ENCODE data around the gene KIAA1614.
"Not testable (repeated sequence)": the region's sequence is repeated elsewhere in the genome, so short reads cannot be mapped to it uniquely, and the experiment has no call there.

Gene KIAA1614

DNA sequence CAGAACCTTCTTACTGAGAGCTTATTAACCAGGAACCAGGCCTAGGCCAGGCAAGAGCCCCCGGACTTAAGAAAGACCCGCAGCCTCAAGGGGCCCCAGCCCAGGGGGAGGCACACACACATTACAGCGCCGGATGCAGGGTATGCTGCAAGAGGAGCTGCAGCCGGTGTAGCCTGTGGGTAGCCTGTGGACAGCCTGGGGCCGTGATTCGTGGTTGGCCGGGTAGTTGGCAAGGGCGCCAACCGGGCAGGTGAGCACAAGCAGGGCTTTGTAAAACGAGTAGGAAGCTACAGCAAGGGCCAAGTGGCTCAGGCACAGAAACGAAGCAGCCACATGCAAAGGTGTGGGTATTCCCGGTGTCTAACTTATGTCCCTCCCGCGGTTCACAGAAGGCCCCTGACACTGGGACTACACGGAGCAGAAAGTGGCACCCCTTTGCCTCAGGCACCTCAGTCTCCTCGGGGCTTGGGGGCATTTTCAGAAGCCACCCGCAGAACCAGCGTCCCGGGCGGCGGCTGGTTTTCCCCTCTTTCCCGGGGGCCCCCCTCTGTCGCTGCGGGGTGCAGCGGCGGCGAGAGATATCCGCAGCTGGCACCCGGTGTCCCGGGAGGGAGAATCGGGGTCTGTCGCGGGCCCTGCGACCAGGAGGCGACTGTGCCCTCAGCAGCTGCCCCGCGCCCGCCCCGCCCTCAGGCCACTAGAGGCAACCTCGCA lies 40.8 kb downstream of the KIAA1614 start:
- H3K4me3 ChIP-seq (ENCODE audit: extremely low read depth, insufficient read depth, low read length, poor library complexity, severe bottlenecking): no peak overlapping the region
- no peaks in the 10 kb centered on the region for H3K4me1 ChIP-seq (ENCODE audit: control insufficient read depth, insufficient read depth, low read length, poor library complexity, severe bottlenecking)
- no peaks in the 10 kb centered on the region for H3K9me3 ChIP-seq (ENCODE audit: control insufficient read depth, low read length)
- no peak overlapping the region for H3K27ac ChIP-seq (ENCODE audit: low read depth, low read length, severe bottlenecking)
- peaks cover 30% of the 10 kb centered on the region for H3K36me3 ChIP-seq (ENCODE audit: control insufficient read depth, insufficient read depth, low read length)
- WGBS, 2 experiments (ENCODE audit: insufficient coverage in 2 of 2): 94 to 96% methylated on average over 32 to 39 of the region's 41 CpGs

DNA sequence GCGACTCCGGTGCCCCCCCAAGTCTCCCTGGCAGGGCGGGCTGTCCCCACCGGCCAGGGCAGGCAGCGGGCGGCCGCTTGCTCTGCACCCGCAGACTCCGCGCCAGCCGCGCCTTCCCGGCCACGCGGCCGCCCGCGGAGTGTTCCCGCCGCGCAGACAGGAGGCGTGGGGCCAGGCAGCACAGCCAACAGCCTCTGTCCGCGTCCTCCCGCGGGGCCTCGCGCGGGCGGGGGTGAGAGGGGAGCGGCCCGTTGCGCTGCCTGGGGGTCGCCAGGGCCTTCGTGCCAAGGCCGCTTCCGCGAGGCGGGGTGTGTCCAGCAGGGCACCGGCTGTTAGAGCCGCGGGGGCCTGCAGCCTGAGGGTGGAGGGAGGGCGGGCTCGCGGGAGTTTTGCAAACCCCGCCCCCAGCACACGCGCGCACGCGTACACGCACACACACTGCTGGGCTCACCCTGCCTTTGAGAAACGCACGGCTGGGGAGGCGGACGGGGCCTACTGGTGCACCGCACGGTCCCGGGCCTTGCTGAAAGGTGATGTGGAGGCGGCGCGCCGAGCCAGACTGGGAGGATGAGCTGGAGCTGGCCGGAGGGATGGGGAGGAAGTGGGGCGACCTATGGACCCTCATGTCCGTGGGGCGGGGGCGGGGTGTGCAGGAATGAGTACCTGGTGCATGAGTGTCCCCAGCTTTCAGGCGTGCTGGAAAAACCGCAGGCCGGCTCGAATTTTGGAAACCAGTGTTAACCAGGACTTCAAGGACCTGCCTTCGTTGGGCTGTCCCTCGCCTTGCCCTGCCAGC lies 41.5 kb downstream of the KIAA1614 start:
- H3K4me3 ChIP-seq (ENCODE audit: extremely low read depth, insufficient read depth, low read length, poor library complexity, severe bottlenecking): no peak overlapping the region
- H3K27ac ChIP-seq (ENCODE audit: low read depth, low read length, severe bottlenecking): no peak overlapping the region
- no peaks in the 10 kb centered on the region for H3K9me3 ChIP-seq (ENCODE audit: control insufficient read depth, low read length)
- no peaks in the 10 kb centered on the region for H3K4me1 ChIP-seq (ENCODE audit: control insufficient read depth, insufficient read depth, low read length, poor library complexity, severe bottlenecking)
- WGBS, 2 experiments (ENCODE audit: insufficient coverage in 2 of 2): 95 to 97% methylated on average over 62 to 68 of the region's 74 CpGs
- H3K36me3 ChIP-seq (ENCODE audit: control insufficient read depth, insufficient read depth, low read length): peaks cover 34% of the 10 kb centered on the region

DNA sequence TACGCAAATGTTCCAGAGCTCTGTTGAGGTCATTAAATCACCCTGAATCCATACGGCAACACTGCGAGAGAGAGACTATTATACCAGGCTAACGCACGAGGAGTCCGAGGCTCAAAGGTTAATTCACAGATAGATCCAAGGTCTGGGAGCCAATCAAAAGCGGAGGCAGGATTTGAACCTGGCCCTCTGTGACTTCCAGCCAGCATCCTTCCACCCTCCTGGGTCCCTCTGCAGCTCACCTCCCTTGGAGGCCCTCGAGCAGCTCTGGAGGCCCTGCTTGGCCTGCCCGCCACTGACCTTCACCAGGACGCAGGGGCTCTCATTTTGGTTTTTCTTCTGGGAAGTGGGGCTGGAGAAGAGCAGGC lies 42.1 kb downstream of the KIAA1614 start:
- Histone ChIP-seq H3K36me3 (ENCODE audit: control insufficient read depth, insufficient read depth, low read length) (peaks cover 38% of the 10 kb centered on the region), H3K4me1 (ENCODE audit: control insufficient read depth, insufficient read depth, low read length, poor library complexity, severe bottlenecking) (no peaks in the 10 kb centered on the region), H3K4me3 (ENCODE audit: extremely low read depth, insufficient read depth, low read length, poor library complexity, severe bottlenecking) (no peak overlapping the region), H3K27ac (ENCODE audit: low read depth, low read length, severe bottlenecking) (no peak overlapping the region), H3K9me3 (ENCODE audit: control insufficient read depth, low read length) (no peaks in the 10 kb centered on the region)
- 96 to 99% methylated on average over 7 to 9 of the region's 10 CpGs for WGBS, 2 experiments (ENCODE audit: insufficient coverage in 2 of 2)

DNA sequence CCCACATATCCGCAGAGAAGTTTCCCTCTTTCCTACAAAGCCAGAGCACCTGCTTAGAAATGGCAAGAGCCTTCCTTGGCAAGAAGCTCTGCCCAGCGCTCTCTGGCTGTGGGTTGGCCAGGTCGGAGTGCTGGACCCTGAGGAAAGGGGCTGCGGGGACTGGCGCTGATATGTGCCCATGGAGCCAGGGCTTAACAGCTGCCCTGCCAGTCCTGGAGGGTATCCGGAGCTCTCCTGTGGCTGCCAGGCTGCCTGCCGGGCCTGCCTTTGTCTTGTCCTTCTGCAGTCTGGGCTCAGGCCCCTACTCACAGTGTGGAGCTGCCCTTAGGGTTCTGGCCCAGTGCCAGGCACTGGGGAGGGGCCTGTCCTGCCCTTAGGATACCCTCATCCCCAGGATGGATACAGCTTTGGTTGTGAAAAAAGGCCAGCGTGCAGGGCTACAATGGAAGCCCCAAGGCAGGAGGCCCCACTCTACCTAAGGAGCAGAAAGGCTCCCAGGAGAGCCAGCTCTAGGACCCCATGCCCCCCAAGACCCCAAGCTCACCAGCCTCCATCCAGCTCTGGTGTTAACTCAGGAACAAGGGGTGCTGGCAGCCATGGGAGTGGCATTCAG lies 43.4 kb downstream of the KIAA1614 start:
- Histone ChIP-seq H3K27ac (ENCODE audit: low read depth, low read length, severe bottlenecking) (no peak overlapping the region), H3K4me3 (ENCODE audit: extremely low read depth, insufficient read depth, low read length, poor library complexity, severe bottlenecking) (no peak overlapping the region), H3K9me3 (ENCODE audit: control insufficient read depth, low read length) (peaks cover 10% of the 10 kb centered on the region), H3K36me3 (ENCODE audit: control insufficient read depth, insufficient read depth, low read length) (peaks cover 40% of the 10 kb centered on the region), H3K4me1 (ENCODE audit: control insufficient read depth, insufficient read depth, low read length, poor library complexity, severe bottlenecking) (no peaks in the 10 kb centered on the region)
- WGBS, 2 experiments (ENCODE audit: insufficient coverage in 2 of 2): 84 to 86% methylated on average over 4 to 7 of the region's 8 CpGs

DNA sequence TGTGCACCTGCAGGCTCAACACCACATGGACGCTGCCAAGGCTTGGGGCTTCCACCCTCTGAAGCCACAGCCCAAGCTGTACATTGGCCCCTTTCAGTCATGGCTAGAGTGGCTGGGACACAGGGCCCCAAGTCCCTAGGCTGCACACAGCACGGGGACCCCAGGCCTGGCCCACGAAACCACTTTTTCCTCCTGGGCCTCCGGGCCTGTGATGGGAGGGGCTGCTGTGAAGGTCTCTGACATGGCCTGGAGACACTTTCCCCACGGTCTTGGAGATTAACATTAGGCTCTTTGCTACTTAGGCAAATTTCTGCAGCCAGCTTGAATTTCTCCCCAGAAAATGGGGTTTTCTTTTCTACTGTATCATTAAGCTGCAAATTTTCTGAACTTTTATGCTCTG lies 46.9 kb downstream of the KIAA1614 start:
- Histone ChIP-seq H3K9me3 (ENCODE audit: control insufficient read depth, low read length) (peaks cover 14% of the 10 kb centered on the region), H3K36me3 (ENCODE audit: control insufficient read depth, insufficient read depth, low read length) (peaks cover 62% of the 10 kb centered on the region)
- not testable (repeated sequence) for H3K27ac ChIP-seq (ENCODE audit: low read depth, low read length, severe bottlenecking); H3K4me3 ChIP-seq (ENCODE audit: extremely low read depth, insufficient read depth, low read length, poor library complexity, severe bottlenecking); H3K4me1 ChIP-seq (ENCODE audit: control insufficient read depth, insufficient read depth, low read length, poor library complexity, severe bottlenecking)
- WGBS, 2 experiments (ENCODE audit: insufficient coverage in 2 of 2): 80 to 100% methylated on average over 2 to 3 of the region's 5 CpGs

DNA sequence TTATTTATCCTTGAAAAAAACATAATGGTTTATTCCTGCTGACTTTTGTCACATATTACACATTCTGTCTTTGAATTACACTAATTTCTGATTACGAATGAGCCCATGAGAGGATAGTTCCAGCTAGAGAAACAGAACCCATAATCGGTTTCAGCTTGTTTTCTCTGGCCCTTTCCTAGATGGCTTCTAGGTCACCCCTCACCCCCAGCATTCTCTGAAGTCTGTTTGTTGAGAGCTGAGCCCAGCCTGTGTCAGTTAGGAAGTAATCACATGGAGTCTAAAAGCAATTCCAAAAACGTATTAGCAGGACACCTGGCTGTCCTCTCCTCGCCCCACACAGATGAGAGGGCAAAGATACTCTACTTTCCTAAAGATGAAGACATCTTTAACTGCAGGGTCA lies 48.9 kb downstream of the KIAA1614 start:
- 77 to 100% methylated on average over 1 to 2 of the region's 4 CpGs for WGBS, 2 experiments (ENCODE audit: insufficient coverage in 2 of 2)
- peaks cover 68% of the 10 kb centered on the region for H3K36me3 ChIP-seq (ENCODE audit: control insufficient read depth, insufficient read depth, low read length)
- H3K4me3 ChIP-seq (ENCODE audit: extremely low read depth, insufficient read depth, low read length, poor library complexity, severe bottlenecking): no peak overlapping the region
- H3K27ac ChIP-seq (ENCODE audit: low read depth, low read length, severe bottlenecking): no peak overlapping the region
- H3K4me1 ChIP-seq (ENCODE audit: control insufficient read depth, insufficient read depth, low read length, poor library complexity, severe bottlenecking): no peaks in the 10 kb centered on the region
- H3K9me3 ChIP-seq (ENCODE audit: control insufficient read depth, low read length): peaks cover 14% of the 10 kb centered on the region

DNA sequence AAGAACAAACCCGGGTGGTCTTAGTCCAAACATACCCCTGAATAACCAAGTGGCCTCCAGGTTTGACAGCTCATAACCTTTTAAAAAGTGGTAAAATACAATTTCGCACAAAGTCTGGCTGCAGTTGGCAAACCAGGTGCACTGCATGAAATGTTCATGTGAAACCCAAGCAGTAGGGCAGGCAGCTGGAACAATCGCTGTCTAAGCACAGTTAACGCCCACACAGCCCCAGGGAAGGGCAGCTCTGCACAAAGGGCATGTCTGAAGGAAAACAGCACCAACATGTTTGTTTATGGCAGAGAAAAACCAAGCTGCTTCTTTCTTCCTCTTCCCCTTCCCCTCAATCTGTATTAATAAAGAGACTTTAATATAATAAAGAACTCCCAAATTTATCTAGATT lies 49.5 kb downstream of the KIAA1614 start:
- H3K27ac ChIP-seq (ENCODE audit: low read depth, low read length, severe bottlenecking): no peak overlapping the region
- H3K4me3 ChIP-seq (ENCODE audit: extremely low read depth, insufficient read depth, low read length, poor library complexity, severe bottlenecking): no peak overlapping the region
- peaks cover 14% of the 10 kb centered on the region for H3K9me3 ChIP-seq (ENCODE audit: control insufficient read depth, low read length)
- no peaks in the 10 kb centered on the region for H3K4me1 ChIP-seq (ENCODE audit: control insufficient read depth, insufficient read depth, low read length, poor library complexity, severe bottlenecking)
- 84 to 100% methylated on average over 4 of the region's 4 CpGs for WGBS, 2 experiments (ENCODE audit: insufficient coverage in 2 of 2)
- H3K36me3 ChIP-seq (ENCODE audit: control insufficient read depth, insufficient read depth, low read length): peaks cover 73% of the 10 kb centered on the region

DNA sequence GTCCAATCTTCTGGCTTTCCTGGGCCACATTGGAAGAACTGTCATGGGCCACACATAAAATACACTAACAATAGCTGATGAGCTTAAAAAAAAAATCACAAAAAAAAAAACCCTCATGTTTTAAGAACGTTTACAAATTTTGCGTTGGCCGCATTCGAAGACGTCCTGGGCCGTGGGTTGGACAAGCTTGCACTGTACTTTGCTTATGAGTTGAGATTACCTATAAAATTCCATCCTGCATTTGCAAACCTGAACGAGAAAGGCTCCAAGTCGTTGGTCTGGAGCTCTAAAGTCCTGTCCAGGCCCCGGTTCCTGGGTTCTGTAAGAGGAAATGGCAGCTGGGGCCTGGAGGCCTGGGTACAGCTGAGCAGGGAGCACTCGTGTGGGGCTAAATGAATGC lies 51.4 kb downstream of the KIAA1614 start:
- 82 to 86% methylated on average over 4 to 5 of the region's 10 CpGs for WGBS, 2 experiments (ENCODE audit: insufficient coverage in 2 of 2)
- peaks cover 14% of the 10 kb centered on the region for H3K9me3 ChIP-seq (ENCODE audit: control insufficient read depth, low read length)
- H3K36me3 ChIP-seq (ENCODE audit: control insufficient read depth, insufficient read depth, low read length): peaks cover 74% of the 10 kb centered on the region
- H3K27ac ChIP-seq (ENCODE audit: low read depth, low read length, severe bottlenecking): no peak overlapping the region
- no peak overlapping the region for H3K4me3 ChIP-seq (ENCODE audit: extremely low read depth, insufficient read depth, low read length, poor library complexity, severe bottlenecking)
- H3K4me1 ChIP-seq (ENCODE audit: control insufficient read depth, insufficient read depth, low read length, poor library complexity, severe bottlenecking): no peaks in the 10 kb centered on the region

DNA sequence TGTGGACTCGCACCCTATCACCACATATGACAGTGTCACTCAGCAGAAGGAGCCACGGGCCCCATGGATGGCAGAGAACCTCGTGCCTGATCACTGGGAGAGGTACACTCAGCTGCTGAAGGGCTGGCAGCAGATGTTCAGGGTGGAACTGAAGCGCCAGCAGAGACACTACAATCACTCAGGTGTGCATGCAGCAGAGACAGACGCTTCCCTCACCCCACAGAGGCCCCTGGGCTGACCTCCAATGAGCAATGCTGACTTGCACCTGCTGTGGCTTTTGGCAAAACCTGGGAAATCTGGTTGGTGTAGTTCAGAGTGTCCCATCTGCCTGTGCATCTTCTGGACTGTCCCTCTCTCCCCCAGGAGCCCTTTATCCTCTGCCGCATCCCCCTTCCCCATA lies 51.9 kb downstream of the KIAA1614 start:
- 91 to 95% methylated on average over 4 of the region's 6 CpGs for WGBS, 2 experiments (ENCODE audit: insufficient coverage in 2 of 2)
- Histone ChIP-seq H3K27ac (ENCODE audit: low read depth, low read length, severe bottlenecking) (no peak overlapping the region), H3K4me1 (ENCODE audit: control insufficient read depth, insufficient read depth, low read length, poor library complexity, severe bottlenecking) (no peaks in the 10 kb centered on the region), H3K36me3 (ENCODE audit: control insufficient read depth, insufficient read depth, low read length) (peaks cover 76% of the 10 kb centered on the region), H3K9me3 (ENCODE audit: control insufficient read depth, low read length) (peaks cover 14% of the 10 kb centered on the region), H3K4me3 (ENCODE audit: extremely low read depth, insufficient read depth, low read length, poor library complexity, severe bottlenecking) (no peak overlapping the region)

DNA sequence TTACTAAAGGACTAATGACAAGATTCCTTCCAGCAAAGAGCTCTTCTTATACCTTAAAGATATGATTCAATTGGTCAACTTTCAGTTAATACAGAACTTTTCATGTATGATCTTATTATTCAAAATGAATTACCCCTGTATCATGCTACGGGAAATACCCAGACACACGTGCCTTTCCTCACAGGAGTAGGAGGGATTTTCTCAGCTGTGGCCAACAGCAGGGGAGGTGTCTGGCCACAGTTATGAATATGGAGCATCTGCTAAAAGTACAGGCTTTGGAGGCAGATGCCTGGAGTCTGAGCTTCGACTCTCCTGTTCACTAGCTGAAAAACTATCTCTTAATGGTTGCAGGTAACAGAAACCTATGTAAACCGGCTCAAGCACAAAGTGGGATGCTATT lies 53.6 kb downstream of the KIAA1614 start:
- H3K9me3 ChIP-seq (ENCODE audit: control insufficient read depth, low read length): peaks cover 3% of the 10 kb centered on the region
- no peak overlapping the region for H3K4me3 ChIP-seq (ENCODE audit: extremely low read depth, insufficient read depth, low read length, poor library complexity, severe bottlenecking)
- 100% methylated on average over 1 of the region's 4 CpGs; no CpG with 5 or more reads in 1 of the 2 experiments for WGBS, 2 experiments (ENCODE audit: insufficient coverage in 2 of 2)
- peaks cover 73% of the 10 kb centered on the region for H3K36me3 ChIP-seq (ENCODE audit: control insufficient read depth, insufficient read depth, low read length)
- H3K27ac ChIP-seq (ENCODE audit: low read depth, low read length, severe bottlenecking): no peak overlapping the region
- H3K4me1 ChIP-seq (ENCODE audit: control insufficient read depth, insufficient read depth, low read length, poor library complexity, severe bottlenecking): no peaks in the 10 kb centered on the region
